DND-41 (cell line): Measurements from ENCODE around the gene NPPC.

ENCODE experiments used
- ATAC-seq: fragments of 200-7000 bp; cut with Tn5 transposase; 3 replicates; pipeline ENCODE4 v1.9.1; 2021; ENCODE audit warnings: low read depth; ENCODE audit not compliant: insufficient read depth
- DNase-seq: peaks from one replicate; pipeline ENCODE4 v3.0.0-alpha.2; 2020
- H2AFZ ChIP-seq: 2 replicates; pipeline ENCODE4 v1.6.0; 2012; ENCODE audit warnings: low read depth, low read length
- H3K27ac ChIP-seq: 2 replicates; pipeline ENCODE4 v1.5.1; 2012; ENCODE audit warnings: low read length, inconsistent platforms
- H3K27me3 ChIP-seq: fragments of 200-600 bp; sonication (generic); 2 replicates; pipeline ENCODE4 v1.6.0; 2012; ENCODE audit warnings: low read length, mild to moderate bottlenecking, inconsistent platforms; ENCODE audit not compliant: insufficient read depth, poor library complexity
- H3K36me3 ChIP-seq: 2 replicates; pipeline ENCODE4 v1.5.1; 2012; ENCODE audit warnings: low read length, inconsistent platforms; ENCODE audit not compliant: insufficient read depth
- H3K4me1 ChIP-seq: 2 replicates; pipeline ENCODE4 v1.5.1; 2012; ENCODE audit warnings: mild to moderate bottlenecking, low read length; ENCODE audit not compliant: insufficient read depth
- H3K4me2 ChIP-seq: 2 replicates; pipeline ENCODE4 v1.6.0; 2012; ENCODE audit warnings: mild to moderate bottlenecking, moderate library complexity, low read length, inconsistent platforms; ENCODE audit not compliant: insufficient read depth
- H3K4me3 ChIP-seq, 2 experiments: fragments of 200-600 bp in 1 of 2; shearing (Covaris generic) in 1 of 2; 2 replicates each; pipeline ENCODE4 v1.5.1; 2012 to 2016; ENCODE audit warnings: inconsistent platforms in 2 of 2, low read length in 2 of 2, mild to moderate bottlenecking in 2 of 2, low read depth in 1 of 2, moderate library complexity in 1 of 2
- H3K79me2 ChIP-seq: 2 replicates; pipeline ENCODE4 v1.6.0; 2012; ENCODE audit warnings: low read length, inconsistent platforms; ENCODE audit not compliant: insufficient read depth
- H3K9ac ChIP-seq: 2 replicates; pipeline ENCODE4 v1.6.0; 2012; ENCODE audit warnings: low read depth, mild to moderate bottlenecking, inconsistent platforms, low read length, moderate library complexity
- H3K9me3 ChIP-seq: 2 replicates; pipeline ENCODE4 v1.5.1; 2012; ENCODE audit warnings: low read length, moderate library complexity, mild to moderate bottlenecking, inconsistent platforms; ENCODE audit not compliant: insufficient read depth, severe bottlenecking
- H4K20me1 ChIP-seq: 2 replicates; pipeline ENCODE4 v1.6.0; 2012; ENCODE audit warnings: low read length; ENCODE audit not compliant: insufficient read depth
- CTCF ChIP-seq: IDR thresholded peaks from 2 replicates; pipeline ENCODE4 v1.5.1; 2012; ENCODE audit warnings: borderline replicate concordance, low read length, moderate library complexity, mild to moderate bottlenecking; ENCODE audit not compliant: poor library complexity, severe bottlenecking; ENCODE audit errors: extremely low read depth
- EZH2 ChIP-seq: IDR thresholded peaks from 3 replicates; pipeline ENCODE4 v1.6.1; 2012; ENCODE audit warnings: borderline replicate concordance, low read depth, mild to moderate bottlenecking, moderate library complexity, low read length, inconsistent platforms; ENCODE audit not compliant: severe bottlenecking

Gene NPPC

GRCh38 chr2:231960810-231961348 is 34.7 kb upstream of the NPPC start:
- peak overlapping the region; percentile 98 for H3K4me2 ChIP-seq
- no peak for ATAC-seq
- peak overlapping the region; percentile 90 for H3K27ac ChIP-seq
- peak overlapping the region; percentile 97 for H2AFZ ChIP-seq
- peak overlapping the region; percentile 100 for H3K4me3 ChIP-seq
- peak overlapping the region; percentile 84 for H3K9ac ChIP-seq
- H3K9me3 ChIP-seq: no peaks in the 10 kb centered on the region
- peaks cover 34% of the 10 kb centered on the region for H3K4me1 ChIP-seq
- no peak for TF ChIP-seq EZH2
- no peak for TF ChIP-seq CTCF
- H4K20me1 ChIP-seq: 0 out of 2 replicates have a peak, but pooled peaks cover 3% of the 10 kb centered on the region
- no peaks in the 10 kb centered on the region for H3K27me3 ChIP-seq
- peaks cover 48% of the 10 kb centered on the region for H3K79me2 ChIP-seq
- peaks cover 5% of the 10 kb centered on the region for H3K36me3 ChIP-seq
- DNase-seq: no peak

GRCh38 chr2:231957913-231958763 is 31.9 kb upstream of the NPPC start:
- Histone ChIP-seq H2AFZ (no peak overlapping the region), H3K9me3 (no peaks in the 10 kb centered on the region), H3K36me3 (peaks cover 3% of the 10 kb centered on the region; the same call in 1 of the 2 replicates), H3K4me2 (no peak overlapping the region), H3K9ac (no peak overlapping the region), H3K4me1 (peaks cover 22% of the 10 kb centered on the region), H3K79me2 (peaks cover 21% of the 10 kb centered on the region), H3K27me3 (no peaks in the 10 kb centered on the region), H3K27ac (no peak overlapping the region), H3K4me3 (no peak overlapping the region), H4K20me1 (no peaks in the 10 kb centered on the region)
- no peak for DNase-seq
- no peak for ATAC-seq
- TF ChIP-seq CTCF (no peak), EZH2 (no peak)

- H3K36me3 ChIP-seq: no peaks in the 10 kb centered on the region
- DNase-seq: no peak
- H3K4me3 ChIP-seq: no peak overlapping the region
- H3K79me2 ChIP-seq: peaks cover 3% of the 10 kb centered on the region
- TF ChIP-seq CTCF (no peak), EZH2 (no peak)
- no peak overlapping the region for H3K27ac ChIP-seq
- H3K4me1 ChIP-seq: peaks cover 7% of the 10 kb centered on the region
- H3K27me3 ChIP-seq: no peaks in the 10 kb centered on the region
- H2AFZ ChIP-seq: no peak overlapping the region
- H3K4me2 ChIP-seq: no peak overlapping the region
- no peak for ATAC-seq
- H3K9me3 ChIP-seq: no peaks in the 10 kb centered on the region
- no peaks in the 10 kb centered on the region for H4K20me1 ChIP-seq
- no peak overlapping the region for H3K9ac ChIP-seq
Measured at GRCh38 chr2:231955758-231956472, 29.7 kb upstream of the NPPC start.
